ENCODE results near the gene DDX23. TPM values are rescaled to one million over a fixed set of nuclear protein-coding genes. Genes with fewer than 3 reads are reported as not detected.

DDX23 gene
- total and polyA plus RNA-seq, 8 donors: 25.9 to 55.6 (median 33.3) TPM

DNA sequence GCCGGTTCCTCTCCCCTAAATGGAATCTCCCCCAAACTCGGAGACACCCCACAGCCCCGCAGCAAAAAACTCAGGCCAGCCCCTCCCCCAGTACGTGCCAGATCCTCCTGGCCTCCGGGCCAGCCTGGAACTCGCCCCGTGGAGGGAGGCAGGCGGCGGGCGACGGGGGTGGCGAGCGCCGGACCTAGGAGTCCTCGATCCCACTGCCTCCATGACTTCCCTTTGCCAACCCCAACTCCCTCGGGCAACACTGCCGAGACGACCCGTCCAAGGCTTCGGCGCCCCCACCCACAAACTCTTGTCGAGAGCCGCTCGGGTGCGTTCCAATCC is 63.5 kb downstream of the DDX23 start:
- peaks cover 0 to 19% (median 15%) of the 10 kb centered on the region in 3 donors for H3K4me1 ChIP-seq
- ATAC-seq: peak in 3 of 4 donors; percentile 8 to 11 (median 9)
- H3K36me3 ChIP-seq: no peaks in the 10 kb centered on the region
- TF ChIP-seq, protein P1, sequence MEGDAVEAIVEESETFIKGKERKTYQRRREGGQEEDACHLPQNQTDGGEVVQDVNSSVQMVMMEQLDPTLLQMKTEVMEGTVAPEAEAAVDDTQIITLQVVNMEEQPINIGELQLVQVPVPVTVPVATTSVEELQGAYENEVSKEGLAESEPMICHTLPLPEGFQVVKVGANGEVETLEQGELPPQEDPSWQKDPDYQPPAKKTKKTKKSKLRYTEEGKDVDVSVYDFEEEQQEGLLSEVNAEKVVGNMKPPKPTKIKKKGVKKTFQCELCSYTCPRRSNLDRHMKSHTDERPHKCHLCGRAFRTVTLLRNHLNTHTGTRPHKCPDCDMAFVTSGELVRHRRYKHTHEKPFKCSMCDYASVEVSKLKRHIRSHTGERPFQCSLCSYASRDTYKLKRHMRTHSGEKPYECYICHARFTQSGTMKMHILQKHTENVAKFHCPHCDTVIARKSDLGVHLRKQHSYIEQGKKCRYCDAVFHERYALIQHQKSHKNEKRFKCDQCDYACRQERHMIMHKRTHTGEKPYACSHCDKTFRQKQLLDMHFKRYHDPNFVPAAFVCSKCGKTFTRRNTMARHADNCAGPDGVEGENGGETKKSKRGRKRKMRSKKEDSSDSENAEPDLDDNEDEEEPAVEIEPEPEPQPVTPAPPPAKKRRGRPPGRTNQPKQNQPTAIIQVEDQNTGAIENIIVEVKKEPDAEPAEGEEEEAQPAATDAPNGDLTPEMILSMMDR (IDR thresholded peaks at IDR 0.05): no peak
- intact Hi-C loops (cut with DNase I): no loop called here
- H3K27me3 ChIP-seq: no peaks in the 10 kb centered on the region
- no peaks in the 10 kb centered on the region for H3K9me3 ChIP-seq
- WGBS, 2 donors: 0 to 1% methylated on average over 25 of the region's 25 CpGs
- FAIRE-seq: no peak
- DNase-seq: peak in 2 of 6 donors; percentile 25 to 82
- peak overlapping the region in 3 of 4 donors; percentile 16 to 66 (median 50) for H3K27ac ChIP-seq
- peak overlapping the region; percentile 63 to 98 (median 85) for H3K4me3 ChIP-seq

DNA sequence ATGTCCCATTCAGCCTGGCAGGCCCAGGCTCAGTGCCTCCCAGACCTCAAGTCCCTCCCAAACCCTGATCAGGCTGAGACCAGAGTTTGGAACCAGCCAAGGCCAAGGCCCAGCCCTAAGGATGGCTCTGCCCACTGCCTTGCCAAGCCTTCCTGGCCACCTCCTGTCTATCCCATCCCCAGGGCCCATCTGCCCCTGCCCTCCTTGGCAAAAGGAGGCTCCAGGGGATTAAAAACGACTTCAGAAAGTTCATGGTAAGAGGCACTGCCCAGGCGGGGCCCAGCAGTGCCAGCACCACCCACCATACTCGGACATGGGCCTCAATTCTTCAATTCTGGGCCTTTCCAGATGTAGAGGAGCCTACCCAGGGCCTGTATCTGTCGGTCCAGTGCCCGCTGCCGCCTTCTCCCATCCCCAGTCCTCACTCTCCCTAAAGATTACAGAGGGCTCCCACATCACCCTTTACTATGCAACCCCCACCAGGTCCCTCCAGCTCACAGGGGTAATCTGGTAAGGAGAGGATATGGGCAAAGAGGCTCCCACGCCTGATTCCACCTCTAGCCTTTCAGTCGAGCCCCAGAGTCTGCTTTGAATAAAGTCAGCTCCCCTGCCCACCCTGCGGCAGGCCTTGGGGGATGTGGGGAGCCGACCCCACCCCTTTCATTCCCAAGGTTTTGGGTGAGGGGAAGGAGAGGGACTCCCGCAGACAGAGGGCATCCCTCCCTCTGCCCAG is 64.0 kb downstream of the DDX23 start:
- no peak for FAIRE-seq
- TF ChIP-seq, protein P1 (IDR thresholded peaks at IDR 0.05): no peak
- intact Hi-C loops (cut with DNase I): no loop called here

GRCh38 chr12:48786591-48787544 is 65.1 kb downstream of the DDX23 start:
- WGBS, 2 donors: 18 to 21% methylated on average over 7 of the region's 7 CpGs
- intact Hi-C loops (cut with DNase I): no loop called here
- peaks cover 0 to 19% (median 15%) of the 10 kb centered on the region in 3 donors for H3K4me1 ChIP-seq
- FAIRE-seq (no peak), DNase-seq (no peak), ATAC-seq (no peak)
- H3K36me3 ChIP-seq: peaks cover 0 to 10% (median 0%) of the 10 kb centered on the region in 3 donors
- H3K9me3 ChIP-seq: no peaks in the 10 kb centered on the region
- H3K4me3 ChIP-seq: peak overlapping the region in 3 of 4 donors; percentile 80 to 98 (median 90)
- TF ChIP-seq, protein P1 (IDR thresholded peaks at IDR 0.05): no peak
- no peak overlapping the region for H3K27ac ChIP-seq
- no peaks in the 10 kb centered on the region for H3K27me3 ChIP-seq

More for the DNA sequence above, 64.0 kb downstream of the DDX23 start:
- Histone ChIP-seq H3K9me3 (no peaks in the 10 kb centered on the region), H3K4me3 (peak overlapping the region; percentile 63 to 98 (median 85)), H3K4me1 (peaks cover 0 to 19% (median 15%) of the 10 kb centered on the region in 3 donors), H3K27ac (peak overlapping the region in 3 of 4 donors; percentile 16 to 66 (median 50)), H3K36me3 (peaks cover 0 to 1% (median 0%) of the 10 kb centered on the region in 3 donors), H3K27me3 (no peaks in the 10 kb centered on the region)
- peak in 1 of 4 donors; percentile 7 for ATAC-seq
- WGBS, 2 donors: 4% methylated on average over 11 of the region's 11 CpGs
- peak in 1 of 6 donors; percentile 54 for DNase-seq

- WGBS, 2 donors: 90 to 94% methylated on average over 4 of the region's 4 CpGs
- no peak overlapping the region for H3K4me3 ChIP-seq
- ATAC-seq (no peak), FAIRE-seq (no peak), DNase-seq (no peak)
- intact Hi-C loops (cut with DNase I): no loop called here
- H3K9me3 ChIP-seq: no peaks in the 10 kb centered on the region
- peaks cover 0 to 8% (median 7%) of the 10 kb centered on the region in 3 donors for H3K4me1 ChIP-seq
- H3K27me3 ChIP-seq: no peaks in the 10 kb centered on the region
- TF ChIP-seq, protein P1 (IDR thresholded peaks at IDR 0.05): no peak
- H3K36me3 ChIP-seq: peaks cover 0 to 10% (median 0%) of the 10 kb centered on the region in 3 donors
- no peak overlapping the region for H3K27ac ChIP-seq
These were observed 68.5 kb downstream of the DDX23 start for GRCh38 chr12:48783432-48783831.

All from pancreas (tissue), 10 donors.